ENCODE results near the gene KCNQ2. TPM values are rescaled to one million over a fixed set of nuclear protein-coding genes. Genes with fewer than 3 reads are reported as not detected.
A peak's percentile ranks its signal among the peaks of the same experiment; 100 is the strongest.

The KCNQ2 gene
- total and polyA plus RNA-seq, 5 donors: under 0.01 to 2.3 (median 1.1) TPM; not detected in 2

DNA sequence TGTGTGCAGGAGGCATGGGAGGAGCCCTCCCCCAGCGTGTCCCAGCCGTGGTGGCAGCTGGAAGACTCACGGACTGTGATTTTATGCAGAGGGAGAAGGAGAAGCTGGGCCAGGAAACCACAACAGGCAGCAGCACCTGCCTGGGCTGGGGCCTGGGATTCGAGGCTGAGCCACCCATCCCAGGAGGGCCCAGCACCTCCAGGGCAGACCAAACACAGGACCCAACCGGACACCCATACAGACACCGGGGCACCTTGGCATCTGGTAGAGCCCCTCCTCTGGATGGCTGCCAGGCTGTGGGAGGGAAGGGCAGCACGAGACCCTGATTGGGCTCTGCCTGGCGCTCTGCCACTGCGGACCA lies 69.6 kb downstream of the KCNQ2 start:
- WGBS: 44% methylated on average over 9 of the region's 9 CpGs
- Histone ChIP-seq H3K9me3 (ENCODE audit: control insufficient read depth, low read length) (no peaks in the 10 kb centered on the region), H3K27me3 (ENCODE audit: control insufficient read depth, insufficient read depth) (no peaks in the 10 kb centered on the region), H3K27ac (ENCODE audit: low read length) (no peak overlapping the region), H3K4me3 (ENCODE audit: low read length) (no peak overlapping the region), H3K4me1 (ENCODE audit: control insufficient read depth, insufficient read depth, low read length) (no peaks in the 10 kb centered on the region)
- intact Hi-C loops (cut with DNase I): no loop called here
- ATAC-seq (no peak), DNase-seq (peak in 1 of 3 donors; percentile 41)

DNA sequence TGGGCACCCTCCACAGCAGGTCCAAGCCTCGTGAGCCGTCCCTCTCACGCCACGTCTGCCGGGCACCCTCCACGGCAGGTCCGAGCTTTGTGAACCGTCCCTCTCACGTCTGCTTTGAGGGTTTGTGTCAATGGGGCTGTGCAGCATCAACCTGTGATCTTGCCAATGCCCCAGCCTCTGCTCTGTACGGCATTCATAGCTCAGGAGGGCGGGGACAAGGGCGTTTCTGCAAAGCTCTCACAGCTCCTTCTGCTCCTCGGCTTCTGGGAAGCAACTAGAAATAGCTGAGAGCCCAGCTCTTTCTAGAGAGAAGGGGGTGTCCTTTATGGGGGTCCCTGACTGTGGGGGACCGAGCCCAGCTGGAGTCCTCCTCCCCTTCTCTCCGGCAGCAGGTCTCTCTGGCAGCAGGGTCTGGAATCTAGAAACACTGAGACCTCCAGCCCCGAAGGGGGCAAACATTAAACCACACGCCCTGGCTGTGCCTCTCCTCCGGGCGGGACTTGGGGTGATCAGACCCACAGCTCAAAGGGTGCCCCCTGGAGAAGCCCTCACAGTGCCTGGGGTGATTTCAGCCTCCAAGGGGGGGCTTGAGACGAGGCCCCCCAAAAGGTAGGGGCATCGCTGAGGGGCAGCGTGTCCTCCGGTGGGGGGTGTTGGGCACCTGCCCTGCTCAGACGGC lies 70.1 kb downstream of the KCNQ2 start:
- intact Hi-C loops (cut with DNase I): no loop called here
- no peak overlapping the region for H3K27ac ChIP-seq (ENCODE audit: low read length)
- no peaks in the 10 kb centered on the region for H3K4me1 ChIP-seq (ENCODE audit: control insufficient read depth, insufficient read depth, low read length)
- no peaks in the 10 kb centered on the region for H3K9me3 ChIP-seq (ENCODE audit: control insufficient read depth, low read length)
- no peak for ATAC-seq
- H3K4me3 ChIP-seq (ENCODE audit: low read length): no peak overlapping the region
- DNase-seq: peak in 1 of 3 donors; percentile 36
- H3K27me3 ChIP-seq (ENCODE audit: control insufficient read depth, insufficient read depth): no peaks in the 10 kb centered on the region
- WGBS: 66% methylated on average over 24 of the region's 24 CpGs

DNA sequence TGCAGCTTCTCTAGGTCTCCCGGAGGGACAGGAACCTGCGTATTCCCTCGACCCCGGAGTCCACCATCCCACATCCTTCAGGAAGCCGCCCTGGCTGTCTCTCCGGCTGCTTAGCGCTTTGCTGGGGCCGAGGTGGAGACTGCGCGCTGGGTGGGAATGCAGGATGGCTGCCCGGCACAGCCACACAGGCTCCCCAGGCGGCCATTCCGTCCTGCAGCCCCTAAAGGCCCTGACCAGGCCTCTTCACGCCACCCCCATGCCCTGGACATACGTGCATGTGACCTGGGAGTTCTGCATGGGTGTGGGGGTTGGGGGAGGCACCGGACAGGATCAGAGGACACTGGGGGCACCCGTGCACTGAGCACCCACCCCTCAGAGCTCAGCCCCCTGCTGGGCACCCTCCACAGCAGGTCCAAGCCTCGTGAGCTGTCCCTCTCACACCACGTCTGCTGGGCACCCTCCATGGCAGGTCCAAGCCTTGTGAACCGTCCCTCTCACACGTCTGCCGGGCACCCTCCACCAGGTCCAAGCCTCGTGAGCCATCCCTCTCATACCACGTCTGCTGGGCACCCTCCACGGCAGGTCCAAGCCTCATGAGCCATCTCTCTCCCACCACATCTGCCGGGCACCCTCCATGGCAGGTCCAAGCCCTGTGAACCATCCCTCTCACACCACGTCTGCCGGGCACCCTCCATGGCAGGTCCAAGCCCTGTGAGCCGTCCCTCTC lies 70.9 kb downstream of the KCNQ2 start:
- H3K4me3 ChIP-seq (ENCODE audit: low read length): no peak overlapping the region
- DNase-seq: peak in 1 of 3 donors; percentile 31
- 74% methylated on average over 29 of the region's 29 CpGs for WGBS
- H3K4me1 ChIP-seq (ENCODE audit: control insufficient read depth, insufficient read depth, low read length): no peaks in the 10 kb centered on the region
- ATAC-seq: no peak
- no peak overlapping the region for H3K27ac ChIP-seq (ENCODE audit: low read length)
- intact Hi-C loops (cut with DNase I): no loop called here
- no peaks in the 10 kb centered on the region for H3K27me3 ChIP-seq (ENCODE audit: control insufficient read depth, insufficient read depth)
- no peaks in the 10 kb centered on the region for H3K9me3 ChIP-seq (ENCODE audit: control insufficient read depth, low read length)

DNA sequence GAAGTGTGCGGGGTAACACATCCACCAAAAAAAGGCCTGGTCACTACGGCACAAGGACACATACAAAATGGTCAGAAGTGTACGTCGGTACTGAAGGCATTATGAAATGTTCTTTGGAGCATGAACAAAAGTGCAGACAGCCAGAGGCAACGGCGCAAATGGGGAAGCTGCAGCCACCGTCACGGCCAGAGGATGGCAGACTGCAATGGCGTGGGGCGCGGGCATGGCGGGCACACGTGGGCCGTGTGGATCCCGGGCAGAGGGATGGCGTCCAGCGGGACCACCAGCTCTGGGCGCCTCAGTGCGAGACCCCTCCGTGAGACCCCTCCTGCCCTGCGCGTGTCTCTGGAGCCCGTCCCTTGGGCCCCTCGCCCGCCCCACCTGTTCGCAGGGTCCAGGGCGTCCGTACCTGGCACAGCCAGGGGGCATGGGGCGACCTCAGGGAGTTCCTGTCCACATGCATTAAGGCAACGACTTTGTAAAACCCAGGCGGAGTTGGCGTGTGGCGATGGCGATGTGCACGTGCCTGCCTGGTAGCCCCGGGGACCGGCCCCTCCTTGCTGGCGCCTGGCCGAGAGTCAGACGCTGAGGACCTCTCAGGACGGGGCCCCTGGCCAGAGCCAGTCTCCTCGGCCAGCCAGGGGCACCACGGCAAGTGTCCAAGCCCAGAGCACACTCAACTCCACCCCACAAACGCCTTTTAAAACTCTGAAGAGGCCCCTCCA lies 71.8 kb downstream of the KCNQ2 start:
- no peak for ATAC-seq
- no peaks in the 10 kb centered on the region for H3K4me1 ChIP-seq (ENCODE audit: control insufficient read depth, insufficient read depth, low read length)
- H3K27me3 ChIP-seq (ENCODE audit: control insufficient read depth, insufficient read depth): no peaks in the 10 kb centered on the region
- WGBS: 83% methylated on average over 44 of the region's 44 CpGs
- no peak overlapping the region for H3K27ac ChIP-seq (ENCODE audit: low read length)
- DNase-seq: peak in 1 of 3 donors; percentile 48
- H3K9me3 ChIP-seq (ENCODE audit: control insufficient read depth, low read length): no peaks in the 10 kb centered on the region
- H3K4me3 ChIP-seq (ENCODE audit: low read length): no peak overlapping the region
- intact Hi-C loops (cut with DNase I): no loop called here

DNA sequence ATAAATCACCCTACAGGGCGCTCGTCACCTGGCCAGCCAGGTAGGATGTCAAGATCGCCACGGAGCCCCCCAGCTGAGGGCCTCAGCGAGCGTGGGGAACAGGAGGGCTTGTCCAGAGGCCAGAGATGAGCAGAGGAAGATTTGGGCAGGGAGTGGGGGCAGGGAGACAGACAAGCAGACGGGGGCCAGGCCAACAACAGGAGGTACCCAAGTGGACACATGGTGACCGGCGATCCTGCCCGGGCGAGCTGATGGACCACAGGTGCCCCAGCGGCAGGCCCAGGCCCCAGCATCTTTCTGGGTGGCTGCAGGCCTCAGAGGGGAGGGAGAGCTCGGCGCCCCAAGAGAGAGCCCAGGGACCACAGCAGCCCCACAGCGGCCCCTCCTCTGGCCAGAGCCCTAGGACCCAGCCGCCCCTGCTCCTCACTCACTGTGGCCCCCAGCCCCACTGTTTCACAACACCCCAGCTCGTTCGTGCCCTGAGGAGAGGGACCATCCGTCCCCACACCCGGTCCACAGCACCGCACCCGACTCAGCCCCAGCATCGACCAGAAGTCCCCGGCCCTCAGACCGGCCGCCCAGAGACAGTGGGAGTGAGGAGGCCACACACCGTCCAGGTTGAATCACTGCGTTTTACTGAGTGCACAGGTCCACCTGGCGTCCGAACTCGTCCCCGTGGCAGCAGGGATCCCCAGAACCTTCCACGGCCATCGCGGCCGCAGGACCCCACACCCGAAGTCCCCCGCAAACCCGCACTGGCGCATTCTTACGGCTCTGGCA lies 72.7 kb downstream of the KCNQ2 start:
- Histone ChIP-seq H3K9me3 (ENCODE audit: control insufficient read depth, low read length) (no peaks in the 10 kb centered on the region), H3K4me3 (ENCODE audit: low read length) (no peak overlapping the region), H3K27ac (ENCODE audit: low read length) (no peak overlapping the region), H3K27me3 (ENCODE audit: control insufficient read depth, insufficient read depth) (no peaks in the 10 kb centered on the region), H3K4me1 (ENCODE audit: control insufficient read depth, insufficient read depth, low read length) (no peaks in the 10 kb centered on the region)
- 86% methylated on average over 41 of the region's 41 CpGs for WGBS
- DNase-seq (peak in 1 of 3 donors; percentile 52), ATAC-seq (no peak)
- intact Hi-C loops (cut with DNase I): no loop called here

DNA sequence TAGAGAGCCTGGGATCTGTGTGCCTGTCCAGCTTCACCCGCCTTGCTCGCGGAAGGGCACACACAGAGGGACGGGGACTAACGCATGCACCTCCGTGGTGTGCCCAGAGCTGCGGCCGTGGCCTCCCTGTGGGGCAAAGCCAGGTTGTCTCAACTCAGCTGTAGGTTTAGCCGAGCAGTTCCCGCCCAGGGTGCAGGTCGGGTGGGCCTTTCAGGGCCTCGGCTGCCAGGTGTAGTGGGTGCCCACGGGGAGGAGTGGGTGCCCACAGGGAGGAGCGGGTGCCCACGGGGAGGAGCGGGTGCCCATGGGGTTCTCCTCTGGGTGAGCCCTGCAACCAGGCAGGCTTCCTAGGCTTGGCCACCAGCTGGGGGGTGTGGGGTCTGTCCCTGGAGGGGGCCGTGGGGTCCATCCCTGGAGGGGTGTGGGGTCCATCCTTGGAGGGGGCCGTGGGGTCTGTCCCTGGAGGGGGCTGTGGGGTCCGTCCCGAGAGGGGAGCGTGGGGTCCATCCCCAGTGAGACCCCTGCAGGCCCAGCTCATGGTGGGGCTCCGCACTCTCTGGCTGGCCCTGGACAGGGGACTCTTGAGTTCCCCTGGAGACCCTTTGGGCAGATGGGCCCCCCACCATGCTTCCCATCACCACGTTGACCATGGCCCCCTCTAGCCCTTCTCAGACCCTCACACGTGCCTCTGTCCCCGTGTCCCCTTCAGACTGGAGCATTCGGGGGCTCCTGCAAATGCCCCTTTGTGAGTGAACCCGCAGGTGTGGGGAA lies 73.5 kb downstream of the KCNQ2 start:
- peak in 1 of 3 donors; percentile 50 for DNase-seq
- intact Hi-C loops (cut with DNase I): no loop called here
- Histone ChIP-seq H3K9me3 (ENCODE audit: control insufficient read depth, low read length) (no peaks in the 10 kb centered on the region), H3K27me3 (ENCODE audit: control insufficient read depth, insufficient read depth) (no peaks in the 10 kb centered on the region), H3K27ac (ENCODE audit: low read length) (no peak overlapping the region), H3K4me3 (ENCODE audit: low read length) (no peak overlapping the region), H3K4me1 (ENCODE audit: control insufficient read depth, insufficient read depth, low read length) (no peaks in the 10 kb centered on the region)
- 83% methylated on average over 27 of the region's 27 CpGs for WGBS
- peak in 1 of 2 donors; percentile 6 for ATAC-seq

DNA sequence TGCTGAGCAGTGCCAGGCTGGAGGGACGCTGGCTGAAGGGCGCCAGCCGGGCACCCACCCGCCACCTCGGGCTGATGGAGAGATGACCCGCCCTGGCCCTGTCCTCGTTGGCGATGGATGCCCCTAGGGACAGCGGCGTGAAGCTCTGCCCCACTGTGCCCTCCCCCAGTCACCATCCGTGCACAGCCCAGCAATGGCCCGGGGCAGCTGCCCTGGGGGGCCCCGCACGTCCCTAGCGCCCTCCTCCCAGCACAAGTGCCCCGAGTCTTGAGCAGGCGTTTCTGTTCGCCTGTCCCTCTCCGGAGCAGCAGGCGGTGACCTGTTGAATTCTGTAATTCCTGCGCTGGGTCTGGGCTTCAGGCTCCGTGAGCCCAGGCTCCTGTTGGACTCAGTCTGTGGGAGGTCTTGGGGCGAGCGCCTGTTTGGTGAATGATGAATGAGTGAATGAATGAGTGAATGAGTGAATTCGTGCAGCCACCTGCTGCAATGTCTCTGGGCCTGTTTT lies 74.5 kb downstream of the KCNQ2 start:
- intact Hi-C loops (cut with DNase I): no loop called here
- no peak for DNase-seq
- H3K4me1 ChIP-seq (ENCODE audit: control insufficient read depth, insufficient read depth, low read length): no peaks in the 10 kb centered on the region
- no peaks in the 10 kb centered on the region for H3K9me3 ChIP-seq (ENCODE audit: control insufficient read depth, low read length)
- H3K4me3 ChIP-seq (ENCODE audit: low read length): no peak overlapping the region
- no peaks in the 10 kb centered on the region for H3K27me3 ChIP-seq (ENCODE audit: control insufficient read depth, insufficient read depth)
- 83% methylated on average over 25 of the region's 25 CpGs for WGBS
- ATAC-seq: no peak
- no peak overlapping the region for H3K27ac ChIP-seq (ENCODE audit: low read length)

DNA sequence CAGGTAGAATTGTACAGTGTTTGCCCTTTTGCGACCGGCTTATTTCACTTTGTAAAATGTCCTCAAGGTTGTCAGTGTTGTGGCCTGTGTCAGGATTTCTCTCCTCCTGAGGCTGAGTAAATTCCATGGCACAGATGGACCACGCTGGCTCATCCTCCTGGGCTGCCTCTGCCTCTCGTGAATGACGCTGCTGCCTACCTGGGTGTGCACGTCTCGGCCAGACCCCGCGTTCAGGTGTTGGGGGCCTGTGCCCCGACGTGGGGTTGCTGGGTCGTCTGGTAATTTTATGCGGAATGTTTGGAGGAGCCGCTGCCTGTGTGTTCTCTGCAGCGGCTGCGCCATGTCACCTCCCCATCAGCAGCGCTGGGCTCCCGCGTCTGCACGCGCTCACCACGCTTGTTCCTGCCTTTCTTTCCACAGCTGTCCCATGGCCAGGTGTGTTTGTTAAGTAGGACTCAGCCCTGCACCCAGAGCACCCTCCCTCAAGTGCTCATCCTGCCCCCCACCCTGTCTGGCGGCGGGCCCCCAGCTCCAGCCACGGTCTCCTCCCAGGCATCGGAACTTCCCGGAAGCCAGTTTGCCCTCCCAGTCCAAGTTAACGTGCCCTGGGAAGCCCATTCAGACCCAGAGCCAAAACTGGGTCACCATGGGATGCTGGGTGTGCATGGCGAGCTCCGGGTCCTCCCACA lies 75.2 kb downstream of the KCNQ2 start:
- Histone ChIP-seq H3K4me3 (ENCODE audit: low read length) (no peak overlapping the region), H3K27me3 (ENCODE audit: control insufficient read depth, insufficient read depth) (no peaks in the 10 kb centered on the region), H3K9me3 (ENCODE audit: control insufficient read depth, low read length) (no peaks in the 10 kb centered on the region), H3K4me1 (ENCODE audit: control insufficient read depth, insufficient read depth, low read length) (no peaks in the 10 kb centered on the region), H3K27ac (ENCODE audit: low read length) (no peak overlapping the region)
- 86% methylated on average over 30 of the region's 30 CpGs for WGBS
- intact Hi-C loops (cut with DNase I): no loop called here
- ATAC-seq: no peak
- no peak for DNase-seq

DNA sequence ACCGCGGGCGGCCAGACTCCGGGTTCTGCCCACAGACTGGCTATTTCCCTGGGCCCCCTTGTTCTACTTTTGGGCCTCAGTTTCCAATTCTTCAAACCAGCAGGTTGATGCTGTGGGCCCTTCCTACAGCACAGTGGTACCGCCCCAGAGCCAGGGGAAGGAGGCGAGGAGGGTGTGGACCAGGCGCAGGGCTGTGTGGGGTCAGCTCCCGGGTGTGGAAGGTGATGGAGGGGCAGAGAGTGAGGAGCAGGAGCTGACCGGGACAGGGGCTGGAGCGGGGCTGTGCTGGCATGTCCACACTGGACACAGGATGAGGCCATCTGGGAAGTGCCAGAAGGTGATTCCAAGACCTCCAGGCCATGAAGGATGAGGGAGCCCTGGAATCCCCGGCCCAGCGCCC lies 76.2 kb downstream of the KCNQ2 start:
- Histone ChIP-seq H3K4me3 (ENCODE audit: low read length) (no peak overlapping the region), H3K27me3 (ENCODE audit: control insufficient read depth, insufficient read depth) (no peaks in the 10 kb centered on the region), H3K27ac (ENCODE audit: low read length) (no peak overlapping the region), H3K9me3 (ENCODE audit: control insufficient read depth, low read length) (no peaks in the 10 kb centered on the region), H3K4me1 (ENCODE audit: control insufficient read depth, insufficient read depth, low read length) (no peaks in the 10 kb centered on the region)
- peak in 1 of 3 donors; percentile 25 for DNase-seq
- ATAC-seq: no peak
- intact Hi-C loops (cut with DNase I): no loop called here
- WGBS: 86% methylated on average over 12 of the region's 12 CpGs

DNA sequence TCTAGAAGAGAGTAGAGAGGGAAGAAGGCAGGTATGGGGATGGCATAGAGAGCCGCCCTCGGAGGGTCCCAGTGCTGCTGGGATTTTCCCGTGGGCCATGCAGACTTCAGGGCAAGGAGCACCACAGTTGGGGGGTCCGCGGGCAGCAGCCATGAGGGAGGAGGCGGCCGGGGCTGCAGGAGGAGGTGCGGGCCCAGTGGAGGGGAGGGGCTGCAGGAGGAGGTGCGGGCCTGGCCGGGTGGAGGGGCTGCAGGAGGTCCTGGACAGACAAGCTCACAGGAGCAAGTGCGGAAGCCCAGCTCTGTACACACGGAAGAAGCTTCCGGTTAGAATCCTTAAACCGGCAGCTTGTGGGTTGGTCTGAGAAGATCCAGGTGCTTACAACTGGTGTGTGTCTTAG lies 76.7 kb downstream of the KCNQ2 start:
- DNase-seq: peak in 2 of 3 donors; percentile 20 to 60
- intact Hi-C loops (cut with DNase I): no loop called here
- H3K4me3 ChIP-seq (ENCODE audit: low read length): no peak overlapping the region
- no peak for ATAC-seq
- H3K4me1 ChIP-seq (ENCODE audit: control insufficient read depth, insufficient read depth, low read length): no peaks in the 10 kb centered on the region
- 74% methylated on average over 14 of the region's 14 CpGs for WGBS
- no peak overlapping the region for H3K27ac ChIP-seq (ENCODE audit: low read length)
- no peaks in the 10 kb centered on the region for H3K27me3 ChIP-seq (ENCODE audit: control insufficient read depth, insufficient read depth)
- no peaks in the 10 kb centered on the region for H3K9me3 ChIP-seq (ENCODE audit: control insufficient read depth, low read length)
